K562 (cell line): Measurements from ENCODE around the gene FLCN. TPM values are rescaled to one million over a fixed set of nuclear protein-coding genes. Genes with fewer than 3 reads are reported as not detected.

Source experiments
- BRCA1 ChIP-seq, 2 experiments: fragments of 450-650 bp in 1 of 2; sonication (generic) in 1 of 2; formaldehyde crosslinking in 1 of 2; IDR thresholded peaks; 2 replicates each; pipeline versions ENCODE4 v1.5.0 to v1.6.1; 2017 to 2020; ENCODE audit warnings: mild to moderate bottlenecking in 1 of 2, missing genetic modification reagents in 1 of 2
- CBX1 ChIP-seq: sonication (generic); IDR thresholded peaks from 2 replicates; pipeline ENCODE4 v1.6.1; 2016; ENCODE audit warnings: antibody characterized with exemption, low read depth, mild to moderate bottlenecking
- ETS2 ChIP-seq: IDR thresholded peaks from 2 replicates; pipeline ENCODE4 v1.6.1; 2016; ENCODE audit warnings: borderline replicate concordance, missing genetic modification characterization, mild to moderate bottlenecking, moderate library complexity, missing compliant biosample characterization; ENCODE audit not compliant: poor library complexity, severe bottlenecking
- FOXK2 ChIP-seq, 2 experiments: fragments of 450-650 bp; IDR thresholded peaks in 1 of 2; conservative IDR thresholded peaks in 1 of 2; 2 replicates each; pipeline ENCODE4 v1.6.1; 2016; ENCODE audit warnings: low read depth in 2 of 2, mild to moderate bottlenecking in 1 of 2
- GATA2 ChIP-seq: sonication (generic); formaldehyde crosslinking; IDR thresholded peaks from 2 replicates; pipeline ENCODE4 v1.4.0; 2020; ENCODE audit warnings: mild to moderate bottlenecking, missing genetic modification reagents
- NRF1 ChIP-seq, 2 experiments: fragments of 450-650 bp; IDR thresholded peaks in 1 of 2; conservative IDR thresholded peaks in 1 of 2; 2 replicates each; pipeline ENCODE4 v1.6.1; 2014; ENCODE audit warnings: mild to moderate bottlenecking in 2 of 2
- PCBP1 ChIP-seq: fragments of 200-400 bp; formaldehyde crosslinking; IDR thresholded peaks from 2 replicates; pipeline ENCODE4 v1.6.1; 2018; ENCODE audit warnings: mild to moderate bottlenecking, low read depth, low read length; ENCODE audit not compliant: poor library complexity, severe bottlenecking
- POLR2B ChIP-seq: fragments of 450-650 bp; IDR thresholded peaks from 2 replicates; pipeline ENCODE4 v1.6.1; 2018; ENCODE audit warnings: low read depth; ENCODE audit not compliant: partially characterized antibody
- SREBF2 ChIP-seq: sonication (generic); formaldehyde crosslinking; IDR thresholded peaks from 2 replicates; pipeline ENCODE4 v1.4.0; 2020; ENCODE audit warnings: mild to moderate bottlenecking, missing genetic modification reagents
- TCFL5 ChIP-seq: fragments of 250-450 bp; sonication (Bioruptor Pico); conservative IDR thresholded peaks from 2 replicates; pipeline ENCODE4 v1.6.1; 2021; ENCODE audit warnings: mild to moderate bottlenecking, moderate library complexity, matching md5 sums
- ZC3H4 ChIP-seq: sonication (generic); formaldehyde crosslinking; IDR thresholded peaks from 2 replicates; pipeline ENCODE4 v1.9.0; 2021; ENCODE audit warnings: missing genetic modification reagents, borderline replicate concordance
- ZFP30 ChIP-seq: fragments of 250-450 bp; sonication (Bioruptor Pico); IDR thresholded peaks from 2 replicates; pipeline ENCODE4 v1.8.0; 2022; ENCODE audit warnings: moderate library complexity, mild to moderate bottlenecking, inconsistent platforms, borderline replicate concordance
- polyA plus RNA-seq, 8 experiments: library from polyadenylated mRNA; depleted of rRNA in 4 of 8; stranded (reverse) in 5 of 8; unstranded in 3 of 8; fragments of >200 nt; fragmentation: Nextera tagmentation in 2 of 8; fragmentation: Illumina TruSeq in 1 of 8; extraction: Ambion mirVana in 2 of 8; extraction: Trizol in 1 of 8; gene quantifications; 2 replicates each; pipeline versions ENCODE4 v1.2.1 to v1.2.3, GENCODE V29; 2011 to 2014; ENCODE audit warnings: inconsistent platforms in 1 of 8, missing spikeins in 1 of 8
- total RNA-seq, 7 experiments: library from RNA; depleted of rRNA in 6 of 7; stranded (reverse); fragments of >200 nt in 6 of 7; fragmentation: Illumina TruSeq in 2 of 7; extraction: Trizol in 2 of 7; gene quantifications; 2 replicates each; pipeline versions ENCODE4 v1.2.1 to v1.2.3, GENCODE V29; 2011 to 2021; ENCODE audit warnings: low replicate concordance in 1 of 7
- TF ChIP-seq, protein P1 (sequence below): IDR thresholded peaks from 3 replicates; pipeline ENCODE4 v1.6.1; 2011; ENCODE audit warnings: borderline replicate concordance, mild to moderate bottlenecking, moderate library complexity; ENCODE audit not compliant: insufficient read length; ENCODE audit errors: extremely low read depth
- TF ChIP-seq, protein P2 (sequence below): fragments of 450-650 bp; formaldehyde crosslinking; IDR thresholded peaks from 2 replicates; pipeline ENCODE4 v1.4.0; 2020; ENCODE audit warnings: mild to moderate bottlenecking, moderate library complexity
- TF ChIP-seq, protein P3 (sequence below): sonication (generic); formaldehyde crosslinking; IDR thresholded peaks from 2 replicates; pipeline ENCODE4 v1.8.0; 2022; ENCODE audit warnings: mild to moderate bottlenecking, missing genetic modification reagents
- TF ChIP-seq, protein P4 (sequence below): IDR thresholded peaks from 2 replicates; pipeline ENCODE4 v1.6.1; 2016; ENCODE audit warnings: missing genetic modification characterization, missing compliant biosample characterization
- TF ChIP-seq, protein P5 (sequence below): fragments of 250-450 bp; sonication (Bioruptor Pico); IDR thresholded peaks from 2 replicates; pipeline ENCODE4 v1.4.0; 2020; ENCODE audit warnings: mild to moderate bottlenecking, moderate library complexity

FLCN gene
- total and polyA plus RNA-seq, 9 of the 15 experiments (the other 6 are each of a cell fraction or from before 2014, with no cell fraction given): 1.6 to 33.5 (median 10.9) TPM

DNA sequence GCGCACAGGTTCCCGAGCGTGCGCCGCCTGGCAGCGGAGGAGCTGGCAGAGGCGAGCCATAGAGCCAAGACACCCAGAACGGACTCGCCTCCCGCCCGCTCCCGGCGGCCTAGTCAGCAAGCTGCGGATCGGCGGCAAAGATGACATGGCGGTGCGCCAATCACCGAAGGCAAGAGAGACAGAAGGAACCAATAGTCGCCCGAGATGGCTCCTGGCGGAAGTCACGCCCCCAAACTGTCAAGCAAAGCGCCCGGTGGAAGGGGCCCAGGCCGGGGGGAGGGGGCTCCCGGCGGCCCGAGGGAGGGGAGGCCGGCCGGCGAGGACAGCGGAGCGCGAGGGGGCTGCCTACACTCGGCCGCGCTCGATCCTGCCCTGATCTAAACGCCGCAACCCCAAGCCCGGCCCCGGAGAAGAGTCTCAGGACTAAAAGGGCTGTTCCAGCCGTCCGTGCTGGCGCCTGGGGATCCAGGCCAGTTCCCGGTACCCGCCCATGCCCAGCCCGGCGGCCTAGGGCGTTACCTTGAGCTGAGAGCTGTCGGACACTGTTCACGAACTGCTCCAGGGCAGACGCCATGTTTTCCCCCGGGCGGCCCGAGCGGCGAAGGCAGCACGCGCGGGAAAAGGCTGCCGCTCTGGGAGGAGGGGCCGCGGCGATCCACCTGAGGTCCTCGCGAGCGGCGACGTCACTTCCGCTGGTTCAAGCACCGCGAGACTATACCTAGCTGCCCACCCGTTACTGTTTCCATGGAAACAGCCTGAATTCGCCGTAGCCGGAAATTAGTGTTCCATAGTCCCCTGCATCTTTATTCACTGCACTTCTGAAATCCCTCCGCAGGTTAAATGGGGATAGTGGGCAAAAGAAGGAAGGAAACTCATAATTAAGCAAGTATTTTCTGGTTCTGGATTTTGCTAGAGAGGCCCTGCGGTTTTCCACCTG, 43.9 kb upstream of the FLCN start, which contains the start of gene COPS3 (continued):
- TF ChIP-seq, protein P1, sequence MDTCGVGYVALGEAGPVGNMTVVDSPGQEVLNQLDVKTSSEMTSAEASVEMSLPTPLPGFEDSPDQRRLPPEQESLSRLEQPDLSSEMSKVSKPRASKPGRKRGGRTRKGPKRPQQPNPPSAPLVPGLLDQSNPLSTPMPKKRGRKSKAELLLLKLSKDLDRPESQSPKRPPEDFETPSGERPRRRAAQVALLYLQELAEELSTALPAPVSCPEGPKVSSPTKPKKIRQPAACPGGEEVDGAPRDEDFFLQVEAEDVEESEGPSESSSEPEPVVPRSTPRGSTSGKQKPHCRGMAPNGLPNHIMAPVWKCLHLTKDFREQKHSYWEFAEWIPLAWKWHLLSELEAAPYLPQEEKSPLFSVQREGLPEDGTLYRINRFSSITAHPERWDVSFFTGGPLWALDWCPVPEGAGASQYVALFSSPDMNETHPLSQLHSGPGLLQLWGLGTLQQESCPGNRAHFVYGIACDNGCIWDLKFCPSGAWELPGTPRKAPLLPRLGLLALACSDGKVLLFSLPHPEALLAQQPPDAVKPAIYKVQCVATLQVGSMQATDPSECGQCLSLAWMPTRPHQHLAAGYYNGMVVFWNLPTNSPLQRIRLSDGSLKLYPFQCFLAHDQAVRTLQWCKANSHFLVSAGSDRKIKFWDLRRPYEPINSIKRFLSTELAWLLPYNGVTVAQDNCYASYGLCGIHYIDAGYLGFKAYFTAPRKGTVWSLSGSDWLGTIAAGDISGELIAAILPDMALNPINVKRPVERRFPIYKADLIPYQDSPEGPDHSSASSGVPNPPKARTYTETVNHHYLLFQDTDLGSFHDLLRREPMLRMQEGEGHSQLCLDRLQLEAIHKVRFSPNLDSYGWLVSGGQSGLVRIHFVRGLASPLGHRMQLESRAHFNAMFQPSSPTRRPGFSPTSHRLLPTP: no peak
- no peak for TF ChIP-seq TCFL5 (CRISPR knock-in tag)
- no peak for TF ChIP-seq BRCA1 (IDR thresholded peaks at IDR 0.05)
- TF ChIP-seq BRCA1 (CRISPR knock-in tag; IDR thresholded peaks at IDR 0.05): no peak
- TF ChIP-seq GATA2: no peak
- peak; percentile 31; the same call in 1 of the 2 replicates for TF ChIP-seq CBX1
- TF ChIP-seq, protein P2, sequence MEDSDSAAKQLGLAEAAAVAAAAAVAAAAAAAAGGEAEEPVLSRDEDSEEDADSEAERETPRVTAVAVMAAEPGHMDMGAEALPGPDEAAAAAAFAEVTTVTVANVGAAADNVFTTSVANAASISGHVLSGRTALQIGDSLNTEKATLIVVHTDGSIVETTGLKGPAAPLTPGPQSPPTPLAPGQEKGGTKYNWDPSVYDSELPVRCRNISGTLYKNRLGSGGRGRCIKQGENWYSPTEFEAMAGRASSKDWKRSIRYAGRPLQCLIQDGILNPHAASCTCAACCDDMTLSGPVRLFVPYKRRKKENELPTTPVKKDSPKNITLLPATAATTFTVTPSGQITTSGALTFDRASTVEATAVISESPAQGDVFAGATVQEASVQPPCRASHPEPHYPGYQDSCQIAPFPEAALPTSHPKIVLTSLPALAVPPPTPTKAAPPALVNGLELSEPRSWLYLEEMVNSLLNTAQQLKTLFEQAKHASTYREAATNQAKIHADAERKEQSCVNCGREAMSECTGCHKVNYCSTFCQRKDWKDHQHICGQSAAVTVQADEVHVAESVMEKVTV (CRISPR knock-in tag): no peak
- TF ChIP-seq ZFP30 (CRISPR knock-in tag): no peak
- no peak for TF ChIP-seq SREBF2 (CRISPR knock-in tag)
- no peak for TF ChIP-seq PCBP1
- TF ChIP-seq NRF1 (conservative IDR thresholded peaks at IDR 0.05 in 1 of 2, IDR thresholded peaks at IDR 0.05 in 1 of 2): peak; percentile 24 to 50; a peak in 1 of 4 replicates
- TF ChIP-seq, protein P3, sequence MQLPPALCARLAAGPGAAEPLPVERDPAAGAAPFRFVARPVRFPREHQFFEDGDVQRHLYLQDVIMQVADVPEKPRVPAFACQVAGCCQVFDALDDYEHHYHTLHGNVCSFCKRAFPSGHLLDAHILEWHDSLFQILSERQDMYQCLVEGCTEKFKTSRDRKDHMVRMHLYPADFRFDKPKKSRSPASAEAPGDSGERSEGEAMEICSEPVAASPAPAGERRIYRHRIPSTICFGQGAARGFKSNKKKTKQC: peak; percentile 86; the same call in 1 of the 2 replicates
- TF ChIP-seq, protein P4, sequence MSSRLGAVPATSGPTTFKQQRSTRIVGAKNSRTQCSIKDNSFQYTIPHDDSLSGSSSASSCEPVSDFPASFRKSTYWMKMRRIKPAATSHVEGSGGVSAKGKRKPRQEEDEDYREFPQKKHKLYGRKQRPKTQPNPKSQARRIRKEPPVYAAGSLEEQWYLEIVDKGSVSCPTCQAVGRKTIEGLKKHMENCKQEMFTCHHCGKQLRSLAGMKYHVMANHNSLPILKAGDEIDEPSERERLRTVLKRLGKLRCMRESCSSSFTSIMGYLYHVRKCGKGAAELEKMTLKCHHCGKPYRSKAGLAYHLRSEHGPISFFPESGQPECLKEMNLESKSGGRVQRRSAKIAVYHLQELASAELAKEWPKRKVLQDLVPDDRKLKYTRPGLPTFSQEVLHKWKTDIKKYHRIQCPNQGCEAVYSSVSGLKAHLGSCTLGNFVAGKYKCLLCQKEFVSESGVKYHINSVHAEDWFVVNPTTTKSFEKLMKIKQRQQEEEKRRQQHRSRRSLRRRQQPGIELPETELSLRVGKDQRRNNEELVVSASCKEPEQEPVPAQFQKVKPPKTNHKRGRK (tag): no peak
- TF ChIP-seq ETS2 (tag): no peak
- TF ChIP-seq POLR2B: peak; percentile 77
- TF ChIP-seq, protein P5, sequence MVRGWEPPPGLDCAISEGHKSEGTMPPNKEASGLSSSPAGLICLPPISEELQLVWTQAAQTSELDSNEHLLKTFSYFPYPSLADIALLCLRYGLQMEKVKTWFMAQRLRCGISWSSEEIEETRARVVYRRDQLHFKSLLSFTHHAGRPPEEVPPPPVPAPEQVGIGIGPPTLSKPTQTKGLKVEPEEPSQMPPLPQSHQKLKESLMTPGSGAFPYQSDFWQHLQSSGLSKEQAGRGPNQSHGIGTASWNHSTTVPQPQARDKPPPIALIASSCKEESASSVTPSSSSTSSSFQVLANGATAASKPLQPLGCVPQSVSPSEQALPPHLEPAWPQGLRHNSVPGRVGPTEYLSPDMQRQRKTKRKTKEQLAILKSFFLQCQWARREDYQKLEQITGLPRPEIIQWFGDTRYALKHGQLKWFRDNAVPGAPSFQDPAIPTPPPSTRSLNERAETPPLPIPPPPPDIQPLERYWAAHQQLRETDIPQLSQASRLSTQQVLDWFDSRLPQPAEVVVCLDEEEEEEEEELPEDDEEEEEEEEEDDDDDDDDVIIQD: no peak
- TF ChIP-seq ZC3H4: no peak
- TF ChIP-seq FOXK2 (conservative IDR thresholded peaks at IDR 0.05 in 1 of 2, IDR thresholded peaks at IDR 0.05 in 1 of 2; ENCODE audit: low read depth in 2 of 2): peak; percentile 48 to 62; a peak in 3 of 4 replicates
